A673 (cell line): ENCODE measurements around the gene UBR4.

Source experiments
- EZH2 ChIP-seq: fragments of 200-600 bp; sonication (generic); IDR thresholded peaks from 2 replicates; pipeline ENCODE4 v1.6.1; 2017; ENCODE audit warnings: borderline replicate concordance, low read depth, mild to moderate bottlenecking, mixed read lengths, antibody characterized with exemption, low read length; ENCODE audit not compliant: poor library complexity, severe bottlenecking
- TF ChIP-seq, protein P1 (sequence below): fragments of 300-800, 200-600 bp; sonication (generic); conservative IDR thresholded peaks from 2 replicates; pipeline ENCODE4 v1.5.1; 2017; ENCODE audit warnings: low read depth, mild to moderate bottlenecking, antibody characterized with exemption, low read length, moderate library complexity, mixed read lengths

DNA sequence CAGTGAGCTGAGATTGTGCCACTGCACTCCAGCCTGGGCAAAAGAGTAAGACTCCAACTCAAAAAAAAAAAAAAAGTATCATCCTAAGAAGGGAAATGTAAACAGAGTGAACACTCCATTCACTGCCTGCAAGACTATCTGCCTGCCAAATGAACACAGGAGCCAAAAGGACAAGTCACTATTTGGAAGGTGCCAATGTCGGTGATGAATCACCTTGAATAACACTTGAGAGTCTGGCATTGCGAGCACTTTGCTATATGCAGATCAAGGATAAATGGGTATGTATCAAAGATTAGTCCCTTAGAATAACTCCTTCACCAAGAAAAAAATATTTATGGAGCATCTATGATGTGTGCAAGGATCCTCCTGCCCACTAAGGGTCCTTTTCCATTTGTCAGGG is 6.6 kb downstream of the UBR4 start:
- TF ChIP-seq, protein P1, sequence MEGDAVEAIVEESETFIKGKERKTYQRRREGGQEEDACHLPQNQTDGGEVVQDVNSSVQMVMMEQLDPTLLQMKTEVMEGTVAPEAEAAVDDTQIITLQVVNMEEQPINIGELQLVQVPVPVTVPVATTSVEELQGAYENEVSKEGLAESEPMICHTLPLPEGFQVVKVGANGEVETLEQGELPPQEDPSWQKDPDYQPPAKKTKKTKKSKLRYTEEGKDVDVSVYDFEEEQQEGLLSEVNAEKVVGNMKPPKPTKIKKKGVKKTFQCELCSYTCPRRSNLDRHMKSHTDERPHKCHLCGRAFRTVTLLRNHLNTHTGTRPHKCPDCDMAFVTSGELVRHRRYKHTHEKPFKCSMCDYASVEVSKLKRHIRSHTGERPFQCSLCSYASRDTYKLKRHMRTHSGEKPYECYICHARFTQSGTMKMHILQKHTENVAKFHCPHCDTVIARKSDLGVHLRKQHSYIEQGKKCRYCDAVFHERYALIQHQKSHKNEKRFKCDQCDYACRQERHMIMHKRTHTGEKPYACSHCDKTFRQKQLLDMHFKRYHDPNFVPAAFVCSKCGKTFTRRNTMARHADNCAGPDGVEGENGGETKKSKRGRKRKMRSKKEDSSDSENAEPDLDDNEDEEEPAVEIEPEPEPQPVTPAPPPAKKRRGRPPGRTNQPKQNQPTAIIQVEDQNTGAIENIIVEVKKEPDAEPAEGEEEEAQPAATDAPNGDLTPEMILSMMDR, result no peak
- no peak for TF ChIP-seq EZH2
